Activated CD8-positive, alpha-beta T cell treated with anti-CD3 and anti-CD28 coated beads for 36 hours (primary cell): Measurements from ENCODE around the gene C17orf113. TPM values are rescaled to one million over a fixed set of nuclear protein-coding genes. Genes with fewer than 3 reads are reported as not detected.
A peak's percentile ranks its signal among the peaks of the same experiment; 100 is the strongest.
"Not testable (repeated sequence)": the region's sequence is repeated elsewhere in the genome, so short reads cannot be mapped to it uniquely, and the experiment has no call there.

Experiments used
- ATAC-seq: fragments of 200-7000 bp; cut with Tn5 transposase; one replicate; pipeline ENCODE4 v1.10.0; 2021; ENCODE audit warnings: mild to moderate bottlenecking, moderate library complexity
- CTCF ChIA-PET: fragments of 350-600 bp; sonication (Branson Sonifier 250); formaldehyde crosslinking; loops from one replicate; lab custom pipeline; 2021; ENCODE audit warnings: antibody characterized with exemption; lab: Charles Lee
- POLR2A ChIA-PET: fragments of 350-600 bp; sonication (Branson Sonifier 250); formaldehyde crosslinking; loops from one replicate; lab custom pipeline; 2021; ENCODE audit warnings: antibody characterized with exemption; lab: Charles Lee
- DNase-seq: peaks from one replicate; pipeline ENCODE4 v3.0.0-alpha.2; 2020
- H3K27ac Mint-ChIP-seq: one replicate; pipeline ENCODE4 v1.8.0; 2021; ENCODE audit warnings: mild to moderate bottlenecking, mixed read lengths
- H3K27me3 Mint-ChIP-seq: one replicate; pipeline ENCODE4 v1.8.0; 2021; ENCODE audit warnings: mixed read lengths
- H3K36me3 Mint-ChIP-seq: one replicate; pipeline ENCODE4 v1.8.0; 2021; ENCODE audit warnings: low read depth, mixed read lengths
- H3K4me1 Mint-ChIP-seq: one replicate; pipeline ENCODE4 v1.8.0; 2021; ENCODE audit warnings: low read depth, mixed read lengths
- H3K4me3 Mint-ChIP-seq: one replicate; pipeline ENCODE4 v1.8.0; 2021; ENCODE audit warnings: mild to moderate bottlenecking, moderate library complexity, mixed read lengths
- H3K9me3 Mint-ChIP-seq: one replicate; pipeline ENCODE4 v1.8.0; 2021; ENCODE audit warnings: mixed read lengths
- intact Hi-C: fragments of 100-400 bp; cut with micrococcal nuclease; formaldehyde crosslinking; loops from one replicate; pipeline ENCODE4 v1.10.0; 2022
- total RNA-seq, 2 experiments: library from RNA; stranded (reverse); gene quantifications; one replicate each; pipeline ENCODE4 v1.2.3, GENCODE V29; 2021
- TF ChIP-seq, protein P1 (sequence below): fragments of 200-600 bp; IDR thresholded peaks from one replicate; pipeline ENCODE4 v1.8.0; 2022; ENCODE audit warnings: antibody characterized with exemption, mild to moderate bottlenecking

The C17orf113 gene
- total RNA-seq, 2 experiments from 2014 or later = 0.72 to 0.77 TPM

DNA sequence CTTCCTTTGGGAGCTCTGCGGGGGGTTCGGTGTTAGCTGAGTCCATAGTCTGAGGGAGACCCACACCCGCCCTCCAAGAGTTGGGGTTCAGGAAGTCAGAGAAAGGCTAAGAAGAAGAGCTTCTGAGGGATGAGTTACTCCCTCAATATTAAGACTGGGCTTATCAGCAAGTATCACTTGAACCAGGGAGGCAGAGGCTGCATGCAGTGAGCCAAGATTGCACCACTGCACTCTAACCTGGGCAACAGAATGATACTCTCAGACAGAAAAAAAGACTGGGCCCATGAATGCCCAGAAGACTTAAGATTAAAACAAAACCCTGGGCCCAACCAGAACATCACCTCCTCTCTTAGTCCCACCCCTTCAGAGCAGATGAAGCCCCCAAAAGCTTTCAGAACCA is 24.5 kb downstream of the C17orf113 start:
- no peaks in the 10 kb centered on the region for H3K9me3 Mint-ChIP-seq
- peaks cover 5% of the 10 kb centered on the region for H3K27me3 Mint-ChIP-seq
- POLR2A ChIA-PET = interaction anchor here (1.0 to 1.4 kb wide), 2 partner anchors 87 to 95 kb away, joined by 4 to 5 read pairs; partner anchors contain the start of genes DHX58 and KAT2A
- TF ChIP-seq, protein P1, sequence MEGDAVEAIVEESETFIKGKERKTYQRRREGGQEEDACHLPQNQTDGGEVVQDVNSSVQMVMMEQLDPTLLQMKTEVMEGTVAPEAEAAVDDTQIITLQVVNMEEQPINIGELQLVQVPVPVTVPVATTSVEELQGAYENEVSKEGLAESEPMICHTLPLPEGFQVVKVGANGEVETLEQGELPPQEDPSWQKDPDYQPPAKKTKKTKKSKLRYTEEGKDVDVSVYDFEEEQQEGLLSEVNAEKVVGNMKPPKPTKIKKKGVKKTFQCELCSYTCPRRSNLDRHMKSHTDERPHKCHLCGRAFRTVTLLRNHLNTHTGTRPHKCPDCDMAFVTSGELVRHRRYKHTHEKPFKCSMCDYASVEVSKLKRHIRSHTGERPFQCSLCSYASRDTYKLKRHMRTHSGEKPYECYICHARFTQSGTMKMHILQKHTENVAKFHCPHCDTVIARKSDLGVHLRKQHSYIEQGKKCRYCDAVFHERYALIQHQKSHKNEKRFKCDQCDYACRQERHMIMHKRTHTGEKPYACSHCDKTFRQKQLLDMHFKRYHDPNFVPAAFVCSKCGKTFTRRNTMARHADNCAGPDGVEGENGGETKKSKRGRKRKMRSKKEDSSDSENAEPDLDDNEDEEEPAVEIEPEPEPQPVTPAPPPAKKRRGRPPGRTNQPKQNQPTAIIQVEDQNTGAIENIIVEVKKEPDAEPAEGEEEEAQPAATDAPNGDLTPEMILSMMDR = no peak
- DNase-seq (no peak), ATAC-seq (no peak)
- CTCF ChIA-PET = interaction anchor here (0.6 to 5.5 kb wide), 23 partner anchors 8 to 494 kb away, joined by 3 to 65 read pairs (median 5); partner anchors contain the start of genes DHX58, DNAJC7, KAT2A and ODAD4
- H3K36me3 Mint-ChIP-seq = peaks cover 11% of the 10 kb centered on the region
- H3K27ac Mint-ChIP-seq = no peak overlapping the region
- peaks cover 21% of the 10 kb centered on the region for H3K4me1 Mint-ChIP-seq
- H3K4me3 Mint-ChIP-seq = no peak overlapping the region
- intact Hi-C loops = no loop called here

GRCh38 chr17:42025191-42025579 is 25.2 kb downstream of the C17orf113 start:
- Mint-ChIP-seq H3K4me1 (peaks cover 26% of the 10 kb centered on the region), H3K4me3 (no peak overlapping the region), H3K36me3 (peaks cover 11% of the 10 kb centered on the region), H3K27me3 (peaks cover 5% of the 10 kb centered on the region), H3K9me3 (no peaks in the 10 kb centered on the region), H3K27ac (no peak overlapping the region)
- ChIA-PET POLR2A (interaction anchor here (0.7 to 1.4 kb wide), 4 partner anchors 45 to 96 kb away, joined by 3 to 5 read pairs (median 4); partner anchors contain the start of genes DHX58 and KAT2A), CTCF (interaction anchor here (0.7 to 5.5 kb wide), 30 partner anchors 8 to 495 kb away, joined by 3 to 65 read pairs (median 5); partner anchors contain the start of genes DHX58, DNAJC7, GHDC and KAT2A)
- TF ChIP-seq, protein P1 = peak; percentile 44
- no peak for DNase-seq
- intact Hi-C loops = no loop called here
- no peak for ATAC-seq

- peak overlapping the region; percentile 81 for H3K27ac Mint-ChIP-seq
- intact Hi-C loops = loop anchor here (5.0 kb wide), 1 partner anchor 89 kb away; the partner anchor contains the start of gene DHX58
- peaks cover 3% of the 10 kb centered on the region for H3K27me3 Mint-ChIP-seq
- no peaks in the 10 kb centered on the region for H3K9me3 Mint-ChIP-seq
- TF ChIP-seq, protein P1 = no peak
- peaks cover 30% of the 10 kb centered on the region for H3K4me1 Mint-ChIP-seq
- ChIA-PET CTCF (interaction anchor here (0.8 to 5.5 kb wide), 9 partner anchors 12 to 95 kb away, joined by 4 to 65 read pairs (median 8); partner anchors contain the start of genes DHX58 and KAT2A), POLR2A (interaction anchor here (1.6 to 2.2 kb wide), 3 partner anchors 17 to 89 kb away, joined by 3 to 7 read pairs (median 5); partner anchors contain the start of gene DHX58)
- ATAC-seq = no peak
- H3K4me3 Mint-ChIP-seq = no peak overlapping the region
- peaks cover 13% of the 10 kb centered on the region for H3K36me3 Mint-ChIP-seq
- no peak for DNase-seq
Observed at GRCh38 chr17:42023524-42024349, 26.7 kb downstream of the C17orf113 start.

DNA sequence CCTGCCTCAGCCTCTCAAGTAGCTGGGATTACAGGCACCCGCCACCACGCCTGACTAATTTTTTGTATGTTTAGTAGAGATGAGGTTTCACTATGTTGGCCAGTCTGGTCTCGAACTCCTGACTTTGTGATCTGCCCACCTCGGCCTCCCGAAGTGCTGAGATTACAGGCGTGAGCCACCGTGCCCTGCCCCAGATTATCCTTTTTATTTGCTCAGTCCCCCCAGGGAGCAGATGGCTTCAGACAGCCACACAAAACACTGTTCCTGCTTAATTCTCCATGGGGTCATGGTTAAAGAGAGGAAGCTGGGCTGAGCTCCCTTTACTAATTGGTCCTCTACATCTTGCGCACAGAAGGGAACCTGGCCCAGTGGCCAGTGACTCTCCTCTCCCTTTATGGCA is 29.6 kb downstream of the C17orf113 start:
- DNase-seq, ATAC-seq, H3K9me3 Mint-ChIP-seq, H3K27me3 Mint-ChIP-seq: not testable (repeated sequence)
- ChIA-PET CTCF (interaction anchor here (0.9 to 7.5 kb wide), 21 partner anchors 8 to 161 kb away, joined by 3 to 110 read pairs (median 4); partner anchors contain the start of genes DHX58, KAT2A, ODAD4 and ZNF385C), POLR2A (interaction anchor here (0.7 to 5.5 kb wide), 10 partner anchors 19 to 399 kb away, joined by 3 to 36 read pairs (median 4); partner anchors contain the start of genes DHX58 and ZNF385C)
- peak overlapping the region; percentile 78 for H3K27ac Mint-ChIP-seq
- H3K4me1 Mint-ChIP-seq = peaks cover 43% of the 10 kb centered on the region
- peaks cover 23% of the 10 kb centered on the region for H3K36me3 Mint-ChIP-seq
- intact Hi-C loops = loop anchor here (5.0 kb wide), 1 partner anchor 91 kb away; the partner anchor contains the start of gene DHX58
- H3K4me3 Mint-ChIP-seq = peak overlapping the region; percentile 89
